GM12873 (cell line): ENCODE data around the gene CBFA2T2.

Source experiments
- CTCF ChIP-seq: IDR thresholded peaks from 2 replicates; pipeline ENCODE4 v1.5.1; 2012; ENCODE audit warnings: low read depth, mild to moderate bottlenecking, moderate library complexity, low read length, control low read depth; ENCODE audit not compliant: insufficient read depth; ENCODE audit errors: missing control alignments

Gene CBFA2T2

GRCh38 chr20:33687370-33687915 lies 197.5 kb downstream of the CBFA2T2 start:
- TF ChIP-seq CTCF, result no peak

GRCh38 chr20:33687993-33688937 lies 198.4 kb downstream of the CBFA2T2 start:
- TF ChIP-seq CTCF, result no peak

GRCh38 chr20:33688938-33689424 lies 199.1 kb downstream of the CBFA2T2 start:
- no peak for TF ChIP-seq CTCF

DNA sequence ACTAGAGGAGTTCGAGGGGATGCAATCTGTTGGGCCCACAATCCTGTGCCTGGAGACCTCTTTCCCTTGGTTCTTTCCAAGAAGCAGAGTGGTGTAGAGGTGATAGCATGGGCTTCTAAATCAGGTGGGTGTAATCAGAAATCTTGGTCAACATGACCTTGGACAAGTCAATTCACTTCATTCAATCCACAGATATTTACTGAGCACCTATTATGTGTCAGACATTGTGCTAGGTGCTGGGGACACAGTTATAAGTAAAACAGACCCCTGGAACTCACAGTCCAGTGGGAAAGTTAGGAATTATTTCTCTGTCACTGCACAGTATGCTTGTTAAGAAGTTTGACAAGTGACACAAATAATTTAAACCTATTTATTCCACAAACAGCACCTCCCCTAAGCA lies 199.6 kb downstream of the CBFA2T2 start:
- TF ChIP-seq CTCF, result no peak

DNA sequence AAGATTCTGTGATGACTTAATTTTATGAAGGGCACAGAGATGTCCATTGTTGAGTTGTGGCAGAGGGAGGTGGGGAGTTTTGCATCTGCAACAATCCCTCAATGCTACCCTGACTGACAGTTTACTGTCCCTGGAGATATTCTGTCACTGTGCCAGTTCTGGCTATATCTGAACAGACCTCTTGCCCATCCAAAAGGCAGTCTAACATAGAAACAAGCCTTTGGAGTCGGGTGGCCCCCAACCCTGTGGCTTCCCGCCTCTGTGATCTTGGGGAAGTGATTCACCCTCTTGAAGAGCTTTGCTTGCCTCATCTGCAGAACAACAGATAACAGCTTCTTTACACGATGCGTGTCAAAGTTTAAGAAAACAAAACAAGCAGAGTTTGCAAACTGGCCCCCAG lies 200.1 kb downstream of the CBFA2T2 start:
- no peak for TF ChIP-seq CTCF

DNA sequence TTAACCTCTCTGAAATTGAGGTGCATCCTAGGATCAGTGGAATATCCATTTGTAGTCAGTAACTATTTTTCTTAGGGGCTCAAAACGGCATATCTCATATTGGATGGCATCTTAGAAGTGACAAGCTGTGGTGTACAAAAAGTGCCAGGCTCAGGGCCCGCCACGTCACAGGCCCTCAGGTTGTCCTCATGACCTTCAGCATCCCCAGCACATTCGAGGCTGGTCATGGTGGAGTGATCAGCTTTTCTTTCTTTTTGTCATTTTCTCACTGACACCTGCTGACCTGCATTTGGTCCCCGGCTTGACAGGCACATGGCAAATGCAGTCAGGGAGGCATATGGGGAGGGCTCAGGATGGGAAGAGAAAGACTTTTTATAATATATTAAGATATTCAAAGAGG lies 203.4 kb downstream of the CBFA2T2 start:
- TF ChIP-seq CTCF, result no peak
